HEK293 (cell line): ENCODE data around the gene NMNAT2.

ENCODE experiments used
- CTCF ChIA-PET: fragments of 350-600 bp; formaldehyde crosslinking; extraction: SDS; loops from one replicate; lab custom pipeline; 2021; ENCODE audit warnings: antibody characterized with exemption; lab: Yijun Ruan, JAX
- POLR2A ChIA-PET: fragments of 300-600 bp; formaldehyde crosslinking; extraction: SDS; loops from one replicate; lab custom pipeline; 2020; ENCODE audit warnings: antibody characterized with exemption, inconsistent platforms; lab: Yijun Ruan, JAX
- H3K27ac ChIP-seq: fragments of 200-500 bp; sonication (Bioruptor generic); 2 replicates; pipeline ENCODE4 v1.5.1; 2014; ENCODE audit warnings: low read depth, low read length, control low read depth, inconsistent platforms; ENCODE audit errors: extremely low read depth
- H3K36me3 ChIP-seq, 2 experiments: fragments of 200-500 bp in 1 of 2; sonication (Bioruptor generic) in 1 of 2; 1 replicate in 1 of 2; 2 replicates in 1 of 2; pipeline ENCODE4 v1.5.1; 2014 to 2017; ENCODE audit warnings: inconsistent platforms in 2 of 2, low read length in 2 of 2; ENCODE audit not compliant: control insufficient read depth in 2 of 2, insufficient read depth in 1 of 2
- H3K4me1 ChIP-seq: fragments of 200-500 bp; sonication (Bioruptor generic); 2 replicates; pipeline ENCODE4 v1.5.1; 2014; ENCODE audit warnings: mild to moderate bottlenecking, low read length, inconsistent platforms; ENCODE audit not compliant: control insufficient read depth, insufficient read depth
- H3K4me3 ChIP-seq: 2 replicates; pipeline ENCODE4 v1.5.1; 2011; ENCODE audit warnings: low read depth, mild to moderate bottlenecking, control low read depth, low read length, moderate library complexity
- H3K9me3 ChIP-seq: fragments of 200-500 bp; sonication (Bioruptor generic); 2 replicates; pipeline ENCODE4 v1.5.1; 2014; ENCODE audit warnings: low read depth, low read length, inconsistent platforms; ENCODE audit not compliant: control insufficient read depth, insufficient read depth
- GFI1B ChIP-seq: fragments of 450-650 bp; formaldehyde crosslinking; IDR thresholded peaks from 2 replicates; pipeline ENCODE4 v1.5.1; 2016; ENCODE audit warnings: missing biosample characterization, missing genetic modification characterization
- OSR2 ChIP-seq: fragments of 450-650 bp; formaldehyde crosslinking; IDR thresholded peaks from 2 replicates; pipeline ENCODE4 v1.5.1; 2016; ENCODE audit warnings: missing biosample characterization, missing genetic modification characterization
- PRDM1 ChIP-seq: fragments of 450-650 bp; formaldehyde crosslinking; IDR thresholded peaks from 2 replicates; pipeline ENCODE4; 2016; ENCODE audit warnings: missing biosample characterization, missing genetic modification characterization
- REPIN1 ChIP-seq: fragments of 450-650 bp; formaldehyde crosslinking; IDR thresholded peaks from 2 replicates; pipeline ENCODE4 v1.5.1; 2017; ENCODE audit warnings: missing biosample characterization, missing genetic modification characterization, low read depth
- ZFHX2 ChIP-seq: fragments of 450-650 bp; formaldehyde crosslinking; conservative IDR thresholded peaks from 2 replicates; pipeline ENCODE4 v1.5.1; 2016; ENCODE audit warnings: missing biosample characterization, missing genetic modification characterization
- ZNF114 ChIP-seq: fragments of 450-650 bp; formaldehyde crosslinking; IDR thresholded peaks from 2 replicates; pipeline ENCODE4 v1.5.0; 2017; ENCODE audit warnings: missing biosample characterization, missing genetic modification characterization
- ZNF146 ChIP-seq: fragments of 450-650 bp; formaldehyde crosslinking; IDR thresholded peaks from 2 replicates; pipeline ENCODE4 v1.5.1; 2016; ENCODE audit warnings: missing biosample characterization, missing genetic modification characterization
- ZNF175 ChIP-seq: fragments of 450-650 bp; formaldehyde crosslinking; IDR thresholded peaks from 2 replicates; pipeline ENCODE4 v1.5.1; 2016; ENCODE audit warnings: missing biosample characterization, missing genetic modification characterization
- ZNF214 ChIP-seq: fragments of 450-650 bp; formaldehyde crosslinking; IDR thresholded peaks from 2 replicates; pipeline ENCODE4 v1.5.1; 2017; ENCODE audit warnings: missing biosample characterization, mild to moderate bottlenecking, missing genetic modification characterization, borderline replicate concordance
- ZNF280D ChIP-seq: fragments of 450-650 bp; formaldehyde crosslinking; IDR thresholded peaks from 2 replicates; pipeline ENCODE4 v1.5.1; 2016; ENCODE audit warnings: missing biosample characterization, missing genetic modification characterization
- ZNF354C ChIP-seq: fragments of 450-650 bp; formaldehyde crosslinking; IDR thresholded peaks from 2 replicates; pipeline ENCODE4 v1.5.1; 2016; ENCODE audit warnings: missing biosample characterization, missing genetic modification characterization, low read depth, borderline replicate concordance
- ZNF394 ChIP-seq: fragments of 450-650 bp; formaldehyde crosslinking; IDR thresholded peaks from 2 replicates; pipeline ENCODE4 v1.5.1; 2016; ENCODE audit warnings: missing biosample characterization, missing genetic modification characterization, mild to moderate bottlenecking, moderate library complexity, borderline replicate concordance
- ZNF514 ChIP-seq: fragments of 450-650 bp; formaldehyde crosslinking; IDR thresholded peaks from 2 replicates; pipeline ENCODE4 v1.5.1; 2016; ENCODE audit warnings: missing biosample characterization, missing genetic modification characterization
- ZNF561 ChIP-seq: fragments of 450-650 bp; IDR thresholded peaks from 2 replicates; pipeline ENCODE4 v1.5.1; 2018; ENCODE audit warnings: missing biosample characterization, missing genetic modification characterization, borderline replicate concordance
- ZNF580 ChIP-seq: fragments of 450-650 bp; formaldehyde crosslinking; IDR thresholded peaks from 2 replicates; pipeline ENCODE4 v1.5.1; 2016; ENCODE audit warnings: missing biosample characterization, missing genetic modification characterization
- ZNF596 ChIP-seq: fragments of 450-650 bp; IDR thresholded peaks from 2 replicates; pipeline ENCODE4 v1.5.0; 2018; ENCODE audit warnings: missing biosample characterization, mild to moderate bottlenecking, missing genetic modification characterization, moderate library complexity
- ZNF660 ChIP-seq: fragments of 450-650 bp; IDR thresholded peaks from 2 replicates; pipeline ENCODE4 v1.5.1; 2018; ENCODE audit warnings: missing biosample characterization, mild to moderate bottlenecking, missing genetic modification characterization
- ZNF664 ChIP-seq: fragments of 450-650 bp; formaldehyde crosslinking; IDR thresholded peaks from 2 replicates; pipeline ENCODE4 v1.5.1; 2016; ENCODE audit warnings: missing biosample characterization, missing genetic modification characterization
- ZNF692 ChIP-seq: fragments of 450-650 bp; formaldehyde crosslinking; IDR thresholded peaks from 2 replicates; pipeline ENCODE4 v1.5.1; 2016; ENCODE audit warnings: missing biosample characterization, missing genetic modification characterization
- TF ChIP-seq, protein P1 (sequence below): IDR thresholded peaks from 2 replicates; pipeline ENCODE4 v1.6.1; 2011; ENCODE audit warnings: mild to moderate bottlenecking, low read depth, low read length, borderline replicate concordance
- TF ChIP-seq, protein P2 (sequence below): fragments of 450-650 bp; formaldehyde crosslinking; IDR thresholded peaks from 2 replicates; pipeline ENCODE4 v1.5.1; 2016; ENCODE audit warnings: missing biosample characterization, missing genetic modification characterization

Gene NMNAT2

GRCh38 chr1:183424691-183425090 lies 6.5 kb upstream of the NMNAT2 start:
- Histone ChIP-seq H3K4me1 (no peaks in the 10 kb centered on the region), H3K36me3 (no peaks in the 10 kb centered on the region), H3K27ac (no peak overlapping the region), H3K9me3 (no peaks in the 10 kb centered on the region), H3K4me3 (no peak overlapping the region)
- CTCF ChIA-PET, result interaction anchor here (0.7 kb wide), 1 partner anchor 165 kb away, joined by 3 read pairs; no protein-coding TSS in a partner anchor
- no peak for TF ChIP-seq ZNF660
- TF ChIP-seq GFI1B (tag by site-specific recombination), result no peak
- no peak for TF ChIP-seq ZNF114
- TF ChIP-seq ZNF692 (tag by site-specific recombination), result no peak
- no peak for TF ChIP-seq ZNF394 (tag by site-specific recombination)
- no peak for TF ChIP-seq ZNF175 (tag by site-specific recombination)
- TF ChIP-seq ZNF664 (tag by site-specific recombination), result no peak
- TF ChIP-seq ZNF596, result no peak
- TF ChIP-seq, protein P1, sequence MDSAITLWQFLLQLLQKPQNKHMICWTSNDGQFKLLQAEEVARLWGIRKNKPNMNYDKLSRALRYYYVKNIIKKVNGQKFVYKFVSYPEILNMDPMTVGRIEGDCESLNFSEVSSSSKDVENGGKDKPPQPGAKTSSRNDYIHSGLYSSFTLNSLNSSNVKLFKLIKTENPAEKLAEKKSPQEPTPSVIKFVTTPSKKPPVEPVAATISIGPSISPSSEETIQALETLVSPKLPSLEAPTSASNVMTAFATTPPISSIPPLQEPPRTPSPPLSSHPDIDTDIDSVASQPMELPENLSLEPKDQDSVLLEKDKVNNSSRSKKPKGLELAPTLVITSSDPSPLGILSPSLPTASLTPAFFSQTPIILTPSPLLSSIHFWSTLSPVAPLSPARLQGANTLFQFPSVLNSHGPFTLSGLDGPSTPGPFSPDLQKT, result no peak
- no peak for TF ChIP-seq REPIN1
- no peak for TF ChIP-seq ZNF561 (tag by site-specific recombination)
- TF ChIP-seq ZNF214 (tag by site-specific recombination), result no peak
- TF ChIP-seq, protein P2, sequence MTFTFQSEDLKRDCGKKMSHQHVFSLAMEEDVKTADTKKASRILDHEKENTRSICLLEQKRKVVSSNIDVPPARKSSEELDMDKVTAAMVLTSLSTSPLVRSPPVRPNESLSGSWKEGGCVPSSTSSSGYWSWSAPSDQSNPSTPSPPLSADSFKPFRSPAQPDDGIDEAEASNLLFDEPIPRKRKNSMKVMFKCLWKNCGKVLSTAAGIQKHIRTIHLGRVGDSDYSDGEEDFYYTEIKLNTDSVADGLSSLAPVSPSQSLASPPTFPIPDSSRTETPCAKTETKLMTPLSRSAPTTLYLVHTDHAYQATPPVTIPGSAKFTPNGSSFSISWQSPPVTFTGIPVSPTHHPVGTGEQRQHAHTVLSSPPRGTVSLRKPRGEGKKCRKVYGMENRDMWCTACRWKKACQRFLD (tag by site-specific recombination), result no peak
- no peak for TF ChIP-seq ZNF580 (tag by site-specific recombination)
- TF ChIP-seq PRDM1 (tag by site-specific recombination), result no peak
- TF ChIP-seq ZNF354C (tag by site-specific recombination), result no peak
- no peak for TF ChIP-seq OSR2 (tag by site-specific recombination)
- TF ChIP-seq ZFHX2 (tag by site-specific recombination), result no peak
- TF ChIP-seq ZNF280D, result no peak
- POLR2A ChIA-PET, result no interaction called here

- H3K27ac ChIP-seq, result no peak overlapping the region
- no peaks in the 10 kb centered on the region for H3K4me1 ChIP-seq
- ChIA-PET POLR2A (no interaction called here), CTCF (no interaction called here)
- no peak overlapping the region for H3K4me3 ChIP-seq
- no peaks in the 10 kb centered on the region for H3K36me3 ChIP-seq
- no peaks in the 10 kb centered on the region for H3K9me3 ChIP-seq
- TF ChIP-seq ZNF514 (tag by site-specific recombination) (no peak), ZNF146 (tag by site-specific recombination) (no peak)
These were observed 5.4 kb upstream of the NMNAT2 start for GRCh38 chr1:183423541-183423940.
